CD14-positive monocyte (primary cell): ENCODE results near the gene C1QA. TPM values are rescaled to one million over a fixed set of nuclear protein-coding genes. Genes with fewer than 3 reads are reported as not detected.

ENCODE experiments used
- DNase-seq, 3 donors: peaks; one replicate each; pipeline ENCODE4 v3.0.0-alpha.2; 2011 to 2022
- H2AFZ ChIP-seq: 2 replicates; pipeline ENCODE4 v1.6.0; 2012; ENCODE audit warnings: mild to moderate bottlenecking, low read depth, low read length, inconsistent platforms; ENCODE audit not compliant: insufficient read depth, poor library complexity, severe bottlenecking
- H3K27ac ChIP-seq, 2 donors: 1 replicate in 1 of 2; 2 replicates in 1 of 2; pipeline ENCODE4 v1.5.1; 2012 to 2013; ENCODE audit warnings: low read length in 2 of 2, control low read depth in 1 of 2, inconsistent platforms in 1 of 2, low read depth in 1 of 2, mild to moderate bottlenecking in 1 of 2
- H3K27me3 ChIP-seq, 2 donors: one replicate each; pipeline versions ENCODE4 v1.6.0 to v1.6.1; 2011 to 2013; ENCODE audit warnings: low read length in 2 of 2; ENCODE audit not compliant: control insufficient read depth in 2 of 2, insufficient read depth in 2 of 2
- H3K36me3 ChIP-seq, 2 donors: replicated peaks in 1 of 2; 1 replicate in 1 of 2; 2 replicates in 1 of 2; pipeline versions ENCODE4 v1.5.1 to v1.6.1; 2012 to 2013; ENCODE audit warnings: low read length in 2 of 2, control low read depth in 1 of 2, inconsistent platforms in 1 of 2, mild to moderate bottlenecking in 1 of 2; ENCODE audit not compliant: insufficient read depth in 2 of 2, control insufficient read depth in 1 of 2
- H3K4me1 ChIP-seq, 2 donors: 1 replicate in 1 of 2; 2 replicates in 1 of 2; pipeline versions ENCODE4 v1.5.1 to v1.6.1; 2012 to 2013; ENCODE audit warnings: low read length in 2 of 2, control low read depth in 1 of 2, inconsistent platforms in 1 of 2, mild to moderate bottlenecking in 1 of 2, moderate library complexity in 1 of 2; ENCODE audit not compliant: insufficient read depth in 2 of 2, control insufficient read depth in 1 of 2
- H3K4me2 ChIP-seq: replicated peaks from 2 replicates; pipeline ENCODE3; 2012; ENCODE audit warnings: low read length, moderate library complexity, mild to moderate bottlenecking; ENCODE audit not compliant: poor library complexity, severe bottlenecking; ENCODE audit errors: extremely low read depth
- H3K4me3 ChIP-seq, 3 experiments: fragments of 200-600 bp in 1 of 3; sonication (generic) in 1 of 3; replicated peaks in 1 of 3; 1 replicate in 2 of 3; 2 replicates in 1 of 3; pipeline ENCODE4 v1.5.1; 2011 to 2013; ENCODE audit warnings: low read length in 3 of 3, mild to moderate bottlenecking in 3 of 3, control low read depth in 2 of 3, low read depth in 2 of 3, inconsistent platforms in 1 of 3, moderate library complexity in 1 of 3
- H3K79me2 ChIP-seq: 2 replicates; pipeline ENCODE4 v1.6.0; 2012; ENCODE audit warnings: mild to moderate bottlenecking, control low read depth, inconsistent platforms, low read length, moderate library complexity; ENCODE audit not compliant: insufficient read depth
- H3K9ac ChIP-seq: 2 replicates; pipeline ENCODE4 v1.6.0; 2017; ENCODE audit warnings: low read length, mild to moderate bottlenecking; ENCODE audit not compliant: insufficient read depth, poor library complexity, severe bottlenecking
- H3K9me3 ChIP-seq, 2 donors: replicated peaks in 1 of 2; 1 replicate in 1 of 2; 2 replicates in 1 of 2; pipeline versions ENCODE4 v1.5.1 to v1.6.1; 2012 to 2013; ENCODE audit warnings: low read length in 2 of 2, control low read depth in 1 of 2; ENCODE audit not compliant: control insufficient read depth in 1 of 2, insufficient read depth in 1 of 2
- H4K20me1 ChIP-seq: 2 replicates; pipeline ENCODE4 v1.6.0; 2012; ENCODE audit warnings: mild to moderate bottlenecking, low read length, control low read depth, moderate library complexity; ENCODE audit not compliant: insufficient read depth
- H3K27ac Mint-ChIP-seq, 7 donors: one replicate each; pipeline ENCODE4 v1.8.0; 2020; ENCODE audit warnings: mild to moderate bottlenecking in 7 of 7, mixed read lengths in 7 of 7, moderate library complexity in 6 of 7, inconsistent platforms in 2 of 7
- H3K27me3 Mint-ChIP-seq, 3 donors: one replicate each; pipeline ENCODE4 v1.8.0; 2021 to 2022; ENCODE audit warnings: low read depth in 3 of 3, mild to moderate bottlenecking in 3 of 3, mixed read lengths in 3 of 3, moderate library complexity in 3 of 3, inconsistent platforms in 1 of 3
- H3K36me3 Mint-ChIP-seq, 2 donors: one replicate each; pipeline ENCODE4 v1.8.0; 2020; ENCODE audit warnings: mixed read lengths in 2 of 2, inconsistent platforms in 1 of 2, mild to moderate bottlenecking in 1 of 2
- H3K4me1 Mint-ChIP-seq: one replicate; pipeline ENCODE4 v1.8.0; 2020; ENCODE audit warnings: mild to moderate bottlenecking, mixed read lengths
- H3K4me3 Mint-ChIP-seq, 2 donors: one replicate each; pipeline ENCODE4 v1.8.0; 2020; ENCODE audit warnings: mild to moderate bottlenecking in 2 of 2, mixed read lengths in 2 of 2, moderate library complexity in 1 of 2
- H3K9me3 Mint-ChIP-seq, 7 donors: one replicate each; pipeline ENCODE4 v1.8.0; 2020 to 2022; ENCODE audit warnings: mixed read lengths in 7 of 7, mild to moderate bottlenecking in 6 of 7, moderate library complexity in 6 of 7, inconsistent platforms in 2 of 7
- WGBS: methylation state at CpG from one replicate; pipeline ENCODE4 v1.1.5; 2013; ENCODE audit warnings: missing lambda C conversion rate; ENCODE audit not compliant: insufficient coverage; 5-methylcytosine and 5-hydroxymethylcytosine counted together
- intact Hi-C, 2 donors: fragments of 100-400 bp; cut with micrococcal nuclease; formaldehyde crosslinking; loops; one replicate each; pipeline versions ENCODE4 v1.15.0 to v1.15.1; 2023
- polyA plus RNA-seq, 3 donors: library from polyadenylated mRNA; depleted of rRNA in 1 of 3; unstranded in 2 of 3; stranded (reverse) in 1 of 3; fragments of 300-500 nt in 2 of 3; fragments of >200 nt in 1 of 3; fragmentation: Illumina TruSeq in 2 of 3; gene quantifications; 1 replicate in 2 of 3; 2 replicates in 1 of 3; pipeline ENCODE4 v1.2.3, GENCODE V29; 2012 to 2021
- TF ChIP-seq, protein P1 (sequence below): fragments of 200-600 bp; IDR thresholded peaks from one replicate; pipeline ENCODE4 v1.8.0; 2022; ENCODE audit warnings: antibody characterized with exemption, mild to moderate bottlenecking

Gene C1QA
- polyA plus RNA-seq, 3 donors, result 14.5 to 19.6 (median 16.3) TPM

DNA sequence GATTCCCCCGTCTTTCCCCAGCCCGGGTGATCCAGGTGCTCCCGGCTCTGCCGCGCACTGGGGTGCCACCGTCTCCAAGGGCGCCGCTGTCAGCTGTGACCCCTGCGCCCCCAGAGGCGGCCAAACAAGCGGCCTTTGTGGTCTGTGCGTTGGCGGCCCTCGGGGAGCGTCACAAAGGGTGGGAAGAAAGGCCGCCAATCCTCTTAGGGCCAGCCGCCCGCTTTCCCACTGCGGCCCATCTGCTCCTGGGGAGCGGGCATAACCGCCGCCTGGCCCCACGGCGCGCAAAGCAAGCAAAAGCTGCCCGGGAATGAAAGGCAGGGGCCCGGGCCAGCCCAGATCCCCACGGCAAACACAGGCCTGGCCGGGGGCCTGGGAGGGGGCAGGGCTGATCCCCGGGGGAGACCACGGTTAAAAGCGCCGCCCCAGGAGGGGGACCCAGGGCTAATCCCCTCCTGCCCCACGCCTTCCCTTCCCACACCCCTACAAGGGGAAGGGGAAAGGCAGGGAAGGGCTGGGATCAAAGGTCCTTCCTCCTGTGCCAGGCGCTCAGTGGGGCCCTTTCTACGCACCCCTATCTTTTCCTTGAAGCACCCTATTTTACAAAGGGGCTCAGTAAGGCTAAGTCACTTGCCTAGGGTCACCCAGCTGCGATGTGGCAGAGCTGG is 40.6 kb downstream of the C1QA start:
- Histone ChIP-seq H3K4me3 (no peak overlapping the region), H2AFZ (no peak overlapping the region), H3K9ac (no peak overlapping the region), H3K27ac (no peak overlapping the region), H3K4me1 (no peaks in the 10 kb centered on the region), H3K4me2 (no peak overlapping the region), H3K36me3 (no peaks in the 10 kb centered on the region), H3K27me3 (peaks cover 2% of the 10 kb centered on the region in 2 donors), H3K9me3 (no peaks in the 10 kb centered on the region), H4K20me1 (no peaks in the 10 kb centered on the region), H3K79me2 (no peaks in the 10 kb centered on the region)
- Mint-ChIP-seq H3K27me3 (peaks cover 3 to 12% (median 5%) of the 10 kb centered on the region in 3 donors), H3K27ac (no peak overlapping the region), H3K4me1 (no peaks in the 10 kb centered on the region), H3K9me3 (peaks cover 0 to 2% (median 0%) of the 10 kb centered on the region in 7 donors), H3K4me3 (no peak overlapping the region), H3K36me3 (no peaks in the 10 kb centered on the region)
- WGBS, result 81% methylated on average over 29 of the region's 37 CpGs
- TF ChIP-seq, protein P1, sequence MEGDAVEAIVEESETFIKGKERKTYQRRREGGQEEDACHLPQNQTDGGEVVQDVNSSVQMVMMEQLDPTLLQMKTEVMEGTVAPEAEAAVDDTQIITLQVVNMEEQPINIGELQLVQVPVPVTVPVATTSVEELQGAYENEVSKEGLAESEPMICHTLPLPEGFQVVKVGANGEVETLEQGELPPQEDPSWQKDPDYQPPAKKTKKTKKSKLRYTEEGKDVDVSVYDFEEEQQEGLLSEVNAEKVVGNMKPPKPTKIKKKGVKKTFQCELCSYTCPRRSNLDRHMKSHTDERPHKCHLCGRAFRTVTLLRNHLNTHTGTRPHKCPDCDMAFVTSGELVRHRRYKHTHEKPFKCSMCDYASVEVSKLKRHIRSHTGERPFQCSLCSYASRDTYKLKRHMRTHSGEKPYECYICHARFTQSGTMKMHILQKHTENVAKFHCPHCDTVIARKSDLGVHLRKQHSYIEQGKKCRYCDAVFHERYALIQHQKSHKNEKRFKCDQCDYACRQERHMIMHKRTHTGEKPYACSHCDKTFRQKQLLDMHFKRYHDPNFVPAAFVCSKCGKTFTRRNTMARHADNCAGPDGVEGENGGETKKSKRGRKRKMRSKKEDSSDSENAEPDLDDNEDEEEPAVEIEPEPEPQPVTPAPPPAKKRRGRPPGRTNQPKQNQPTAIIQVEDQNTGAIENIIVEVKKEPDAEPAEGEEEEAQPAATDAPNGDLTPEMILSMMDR, result no peak
- intact Hi-C loops, result no loop called here
- DNase-seq, result no peak

DNA sequence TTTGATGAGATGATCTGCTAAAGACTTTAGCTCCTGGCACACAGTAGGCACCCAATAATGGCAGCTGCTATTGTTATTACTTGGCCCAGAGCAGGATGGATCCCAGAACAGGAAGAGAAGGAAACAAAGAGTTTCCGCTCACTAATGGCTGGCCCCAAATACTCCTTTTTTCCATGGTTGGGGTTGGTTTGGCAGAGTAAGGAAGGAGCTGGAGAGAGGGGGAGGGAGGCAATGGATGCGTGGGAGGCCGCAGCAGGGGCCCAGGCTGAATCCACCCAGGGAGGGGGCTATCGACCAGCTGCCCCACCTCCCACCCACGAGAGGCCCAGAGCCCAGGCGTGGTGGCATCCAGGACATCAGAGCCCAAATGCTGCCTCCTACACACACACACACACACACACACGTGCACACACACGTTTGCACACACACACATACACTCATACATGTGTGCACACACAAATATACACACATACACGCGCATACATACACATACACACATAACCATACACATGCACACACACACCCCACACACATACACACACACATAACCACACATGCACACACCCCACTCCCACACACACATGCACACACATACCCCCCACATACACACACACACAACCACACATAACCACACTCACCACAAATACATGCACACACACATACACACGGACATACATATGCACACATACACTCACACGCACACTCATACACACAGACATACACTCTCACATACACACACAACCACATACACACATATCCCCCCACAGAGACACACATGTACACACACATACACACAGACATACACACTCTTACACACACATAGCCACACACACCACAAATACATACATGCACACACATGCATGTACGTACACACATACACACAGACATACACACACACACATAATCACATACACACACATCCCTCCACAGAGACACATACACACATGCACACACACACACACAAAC is 41.8 kb downstream of the C1QA start:
- H3K4me1 ChIP-seq, result no peaks in the 10 kb centered on the region
- Mint-ChIP-seq H3K27ac (no peak overlapping the region), H3K9me3 (peaks cover 0 to 2% (median 0%) of the 10 kb centered on the region in 7 donors), H3K4me1 (no peaks in the 10 kb centered on the region), H3K27me3 (peaks cover 1 to 6% (median 5%) of the 10 kb centered on the region in 3 donors), H3K4me3 (no peak overlapping the region), H3K36me3 (no peaks in the 10 kb centered on the region)
- H3K27me3 ChIP-seq, result peaks cover 2% of the 10 kb centered on the region in 2 donors
- H2AFZ ChIP-seq, result no peak overlapping the region
- H3K79me2 ChIP-seq, result no peaks in the 10 kb centered on the region
- no peaks in the 10 kb centered on the region for H4K20me1 ChIP-seq
- H3K27ac ChIP-seq, result no peak overlapping the region
- DNase-seq, result no peak
- no peak overlapping the region for H3K4me2 ChIP-seq
- intact Hi-C loops, result no loop called here
- H3K4me3 ChIP-seq, result no peak overlapping the region
- WGBS, result 94% methylated on average over 7 of the region's 13 CpGs
- H3K9ac ChIP-seq, result no peak overlapping the region
- no peaks in the 10 kb centered on the region for H3K36me3 ChIP-seq
- TF ChIP-seq, protein P1, result no peak
- no peaks in the 10 kb centered on the region for H3K9me3 ChIP-seq
